ENCODE measurements around the gene ARG1. TPM values are rescaled to one million over a fixed set of nuclear protein-coding genes. Genes with fewer than 3 reads are reported as not detected.
A peak's percentile ranks its signal among the peaks of the same experiment; 100 is the strongest.

ARG1 gene
- total and polyA plus RNA-seq, 2 donors: 2.8 to 13.7 TPM

DNA sequence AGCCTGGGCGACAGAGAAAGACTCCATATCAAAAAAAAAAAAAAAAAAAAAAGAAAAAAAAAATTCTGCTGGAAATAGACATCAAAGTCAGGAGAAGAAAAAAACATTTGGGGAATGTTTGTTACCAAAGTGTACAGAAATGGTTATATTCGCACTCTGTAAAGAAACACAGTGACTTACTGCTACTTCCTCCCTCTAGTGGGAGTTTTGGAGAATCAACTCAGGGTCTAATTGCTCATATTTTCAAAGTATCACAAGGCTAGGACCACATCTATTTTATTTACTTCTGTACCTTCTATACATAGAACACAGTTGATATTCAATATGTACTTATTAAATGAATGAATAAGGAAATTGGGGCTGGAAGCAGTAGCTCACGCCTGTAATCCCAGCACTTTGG lies 24.4 kb downstream of the ARG1 start:
- Histone ChIP-seq H3K9me3 (ENCODE audit: control insufficient read depth in 2 of 2, insufficient read depth in 1 of 2, low read length in 1 of 2) (no peaks in the 10 kb centered on the region), H3K27me3 (ENCODE audit: control insufficient read depth in 2 of 2, insufficient read depth in 1 of 2, low read length in 1 of 2) (no peaks in the 10 kb centered on the region), H3K4me3 (ENCODE audit: low read length in 2 of 2) (no peak overlapping the region), H3K36me3 (ENCODE audit: control insufficient read depth in 2 of 2, insufficient read depth in 2 of 2, low read length in 1 of 2) (peaks cover 26 to 79% of the 10 kb centered on the region in 2 donors), H3K27ac (ENCODE audit: low read depth in 1 of 2, low read length in 1 of 2) (no peak overlapping the region), H3K4me1 (ENCODE audit: control insufficient read depth in 2 of 2, insufficient read depth in 2 of 2, low read length in 2 of 2) (no peaks in the 10 kb centered on the region)
- WGBS: 99% methylated on average over 3 of the region's 3 CpGs
- peak in 2 of 9 donors; percentile 4 to 22 for DNase-seq (ENCODE audit: low read depth in 6 of 9, low spot score in 9 of 9)

- peaks cover 26 to 76% of the 10 kb centered on the region in 2 donors for H3K36me3 ChIP-seq (ENCODE audit: control insufficient read depth in 2 of 2, insufficient read depth in 2 of 2, low read length in 1 of 2)
- no peak overlapping the region for H3K27ac ChIP-seq (ENCODE audit: low read depth in 1 of 2, low read length in 1 of 2)
- no peaks in the 10 kb centered on the region for H3K27me3 ChIP-seq (ENCODE audit: control insufficient read depth in 2 of 2, insufficient read depth in 1 of 2, low read length in 1 of 2)
- DNase-seq (ENCODE audit: low read depth in 6 of 9, low spot score in 9 of 9): no peak
- no peaks in the 10 kb centered on the region for H3K9me3 ChIP-seq (ENCODE audit: control insufficient read depth in 2 of 2, insufficient read depth in 1 of 2, low read length in 1 of 2)
- H3K4me3 ChIP-seq (ENCODE audit: low read length in 2 of 2): no peak overlapping the region
- WGBS: 95% methylated on average over 4 of the region's 4 CpGs
- no peaks in the 10 kb centered on the region for H3K4me1 ChIP-seq (ENCODE audit: control insufficient read depth in 2 of 2, insufficient read depth in 2 of 2, low read length in 2 of 2)
These were observed 27.7 kb downstream of the ARG1 start for GRCh38 chr6:131600716-131601115.

GRCh38 chr6:131602781-131603312 lies 29.8 kb downstream of the ARG1 start:
- no peak for DNase-seq (ENCODE audit: low read depth in 6 of 9, low spot score in 9 of 9)
- WGBS: 95% methylated on average over 1 of the region's 1 CpG
- Histone ChIP-seq H3K27me3 (ENCODE audit: control insufficient read depth in 2 of 2, insufficient read depth in 1 of 2, low read length in 1 of 2) (no peaks in the 10 kb centered on the region), H3K36me3 (ENCODE audit: control insufficient read depth in 2 of 2, insufficient read depth in 2 of 2, low read length in 1 of 2) (peaks cover 36 to 74% of the 10 kb centered on the region in 2 donors), H3K9me3 (ENCODE audit: control insufficient read depth in 2 of 2, insufficient read depth in 1 of 2, low read length in 1 of 2) (no peaks in the 10 kb centered on the region), H3K27ac (ENCODE audit: low read depth in 1 of 2, low read length in 1 of 2) (no peak overlapping the region), H3K4me1 (ENCODE audit: control insufficient read depth in 2 of 2, insufficient read depth in 2 of 2, low read length in 2 of 2) (no peaks in the 10 kb centered on the region), H3K4me3 (ENCODE audit: low read length in 2 of 2) (no peak overlapping the region)

GRCh38 chr6:131613296-131613925 lies 40.4 kb downstream of the ARG1 start:
- H3K36me3 ChIP-seq (ENCODE audit: control insufficient read depth in 2 of 2, insufficient read depth in 2 of 2, low read length in 1 of 2): peaks cover 20 to 78% of the 10 kb centered on the region in 2 donors
- no peak overlapping the region for H3K27ac ChIP-seq (ENCODE audit: low read depth in 1 of 2, low read length in 1 of 2)
- no peak for DNase-seq (ENCODE audit: low read depth in 6 of 9, low spot score in 9 of 9)
- no peaks in the 10 kb centered on the region for H3K9me3 ChIP-seq (ENCODE audit: control insufficient read depth in 2 of 2, insufficient read depth in 1 of 2, low read length in 1 of 2)
- WGBS: 97% methylated on average over 5 of the region's 5 CpGs
- no peak overlapping the region for H3K4me3 ChIP-seq (ENCODE audit: low read length in 2 of 2)
- H3K27me3 ChIP-seq (ENCODE audit: control insufficient read depth in 2 of 2, insufficient read depth in 1 of 2, low read length in 1 of 2): no peaks in the 10 kb centered on the region
- no peaks in the 10 kb centered on the region for H3K4me1 ChIP-seq (ENCODE audit: control insufficient read depth in 2 of 2, insufficient read depth in 2 of 2, low read length in 2 of 2)

- H3K27me3 ChIP-seq (ENCODE audit: control insufficient read depth in 2 of 2, insufficient read depth in 1 of 2, low read length in 1 of 2): no peaks in the 10 kb centered on the region
- no peaks in the 10 kb centered on the region for H3K4me1 ChIP-seq (ENCODE audit: control insufficient read depth in 2 of 2, insufficient read depth in 2 of 2, low read length in 2 of 2)
- H3K27ac ChIP-seq (ENCODE audit: low read depth in 1 of 2, low read length in 1 of 2): no peak overlapping the region
- H3K4me3 ChIP-seq (ENCODE audit: low read length in 2 of 2): no peak overlapping the region
- DNase-seq (ENCODE audit: low read depth in 6 of 9, low spot score in 9 of 9): no peak
- H3K36me3 ChIP-seq (ENCODE audit: control insufficient read depth in 2 of 2, insufficient read depth in 2 of 2, low read length in 1 of 2): peaks cover 16 to 81% of the 10 kb centered on the region in 2 donors
- H3K9me3 ChIP-seq (ENCODE audit: control insufficient read depth in 2 of 2, insufficient read depth in 1 of 2, low read length in 1 of 2): no peaks in the 10 kb centered on the region
- WGBS: 97% methylated on average over 4 of the region's 4 CpGs
These were observed 42.2 kb downstream of the ARG1 start for GRCh38 chr6:131615275-131615674.

DNA sequence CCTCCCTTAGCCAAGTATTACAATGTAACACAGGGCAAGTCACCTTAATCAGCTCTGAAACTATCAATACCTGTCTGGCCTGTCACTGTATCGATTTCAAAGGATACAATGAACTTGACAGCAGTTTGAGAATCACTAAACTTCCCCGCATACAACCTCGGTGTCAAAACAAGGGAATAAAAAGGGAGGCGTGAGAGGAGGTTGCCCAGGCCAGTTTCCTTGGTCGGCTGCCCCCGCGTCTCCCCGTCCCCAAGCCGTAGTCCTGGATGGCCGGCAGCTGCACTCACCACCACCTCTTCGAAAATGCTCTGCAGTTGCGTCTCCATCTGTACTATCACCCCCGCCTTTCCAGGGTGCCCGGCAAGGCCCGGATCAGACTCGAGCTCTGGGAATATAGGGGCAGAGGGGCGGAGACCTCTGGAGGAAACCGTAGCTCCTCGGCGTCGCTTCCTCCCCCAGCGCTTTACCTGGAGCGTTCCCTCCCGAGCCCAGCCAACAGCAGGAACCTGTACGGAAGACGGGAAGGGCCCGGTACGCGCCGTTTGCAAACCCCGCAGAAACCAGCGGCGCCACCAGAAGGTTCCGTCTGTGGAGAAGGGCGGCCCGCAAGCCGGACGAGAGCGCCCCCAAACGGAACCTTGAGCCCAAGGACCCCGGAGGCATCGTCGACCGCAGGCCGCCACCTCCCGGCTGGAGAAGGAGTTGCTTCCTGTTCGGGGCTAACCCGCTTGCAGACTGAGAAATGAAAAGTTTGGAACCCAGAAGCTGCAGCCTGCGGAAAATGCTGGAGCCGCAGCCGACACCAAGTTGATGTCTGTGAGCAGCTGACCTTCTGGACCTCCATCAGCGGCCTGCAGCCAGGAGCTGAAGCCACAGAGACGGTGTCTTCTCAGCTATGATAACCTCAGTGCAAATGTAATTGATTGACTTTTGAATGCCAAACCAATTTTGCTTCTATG lies 55.0 kb downstream of the ARG1 start, which contains the start of gene MED23:
MED23 (minus strand) TSS at position 519 of the 959 bp plus-strand sequence; CDS start at position 326, 193 bp downstream.
- Histone ChIP-seq H3K27me3 (ENCODE audit: control insufficient read depth in 2 of 2, insufficient read depth in 1 of 2, low read length in 1 of 2) (no peaks in the 10 kb centered on the region), H3K4me1 (ENCODE audit: control insufficient read depth in 2 of 2, insufficient read depth in 2 of 2, low read length in 2 of 2) (peaks cover 0 to 3% of the 10 kb centered on the region in 2 donors), H3K9me3 (ENCODE audit: control insufficient read depth in 2 of 2, insufficient read depth in 1 of 2, low read length in 1 of 2) (no peaks in the 10 kb centered on the region), H3K36me3 (ENCODE audit: control insufficient read depth in 2 of 2, insufficient read depth in 2 of 2, low read length in 1 of 2) (peaks cover 9 to 21% of the 10 kb centered on the region in 2 donors), H3K27ac (ENCODE audit: low read depth in 1 of 2, low read length in 1 of 2) (peak within 1 kb of the TSS; percentile 85 to 89), H3K4me3 (ENCODE audit: low read length in 2 of 2) (peak within 1 kb of the TSS; percentile 76 to 80)
- DNase-seq (ENCODE audit: low read depth in 6 of 9, low spot score in 9 of 9): peak; percentile 89 to 97 (median 94)
- WGBS: 1% methylated on average over 53 of the region's 53 CpGs

GRCh38 chr6:131628726-131629125 lies 55.7 kb downstream of the ARG1 start:
- 76% methylated on average over 1 of the region's 1 CpG for WGBS
- DNase-seq (ENCODE audit: low read depth in 6 of 9, low spot score in 9 of 9): peak in 1 of 9 donors; percentile 12
- H3K27ac ChIP-seq (ENCODE audit: low read depth in 1 of 2, low read length in 1 of 2): no peak overlapping the region
- H3K9me3 ChIP-seq (ENCODE audit: control insufficient read depth in 2 of 2, insufficient read depth in 1 of 2, low read length in 1 of 2): no peaks in the 10 kb centered on the region
- H3K36me3 ChIP-seq (ENCODE audit: control insufficient read depth in 2 of 2, insufficient read depth in 2 of 2, low read length in 1 of 2): peaks cover 5 to 14% of the 10 kb centered on the region in 2 donors
- no peak overlapping the region for H3K4me3 ChIP-seq (ENCODE audit: low read length in 2 of 2)
- peaks cover 0 to 3% of the 10 kb centered on the region in 2 donors for H3K4me1 ChIP-seq (ENCODE audit: control insufficient read depth in 2 of 2, insufficient read depth in 2 of 2, low read length in 2 of 2)
- no peaks in the 10 kb centered on the region for H3K27me3 ChIP-seq (ENCODE audit: control insufficient read depth in 2 of 2, insufficient read depth in 1 of 2, low read length in 1 of 2)

GRCh38 chr6:131629651-131630050 lies 56.6 kb downstream of the ARG1 start:
- no peak overlapping the region for H3K27ac ChIP-seq (ENCODE audit: low read depth in 1 of 2, low read length in 1 of 2)
- no peaks in the 10 kb centered on the region for H3K9me3 ChIP-seq (ENCODE audit: control insufficient read depth in 2 of 2, insufficient read depth in 1 of 2, low read length in 1 of 2)
- peaks cover 0 to 3% of the 10 kb centered on the region in 2 donors for H3K4me1 ChIP-seq (ENCODE audit: control insufficient read depth in 2 of 2, insufficient read depth in 2 of 2, low read length in 2 of 2)
- peaks cover 0 to 5% of the 10 kb centered on the region in 2 donors for H3K36me3 ChIP-seq (ENCODE audit: control insufficient read depth in 2 of 2, insufficient read depth in 2 of 2, low read length in 1 of 2)
- 98% methylated on average over 2 of the region's 2 CpGs for WGBS
- no peak overlapping the region for H3K4me3 ChIP-seq (ENCODE audit: low read length in 2 of 2)
- DNase-seq (ENCODE audit: low read depth in 6 of 9, low spot score in 9 of 9): no peak
- H3K27me3 ChIP-seq (ENCODE audit: control insufficient read depth in 2 of 2, insufficient read depth in 1 of 2, low read length in 1 of 2): no peaks in the 10 kb centered on the region

Data from thymus (tissue), 11 donors.